ENCODE results near the gene CLIP3. TPM values are rescaled to one million over a fixed set of nuclear protein-coding genes. Genes with fewer than 3 reads are reported as not detected.

The CLIP3 gene
- polyA plus RNA-seq, 1 donor: 15.5 TPM

- DNase-seq (ENCODE audit: low read depth): no peak
These were observed 22.9 kb downstream of the CLIP3 start for GRCh38 chr19:36009633-36010379.

GRCh38 chr19:36009220-36009619 is 23.5 kb downstream of the CLIP3 start:
- no peak for DNase-seq (ENCODE audit: low read depth)

- no peak for DNase-seq (ENCODE audit: low read depth)
These were observed 24.2 kb downstream of the CLIP3 start, which contains the start of gene SYNE4 for GRCh38 chr19:36008336-36008978. Gene SYNE4 (minus strand): TSS chr19:36008813. CDS start chr19:36008681, 132 bp downstream.

GRCh38 chr19:36006955-36007354 is 25.7 kb downstream of the CLIP3 start:
- no peak for DNase-seq (ENCODE audit: low read depth)

GRCh38 chr19:36003284-36003683 is 29.4 kb downstream of the CLIP3 start:
- DNase-seq (ENCODE audit: low read depth): no peak

GRCh38 chr19:36001605-36002004 is 31.1 kb downstream of the CLIP3 start:
- DNase-seq (ENCODE audit: low read depth): no peak

- DNase-seq (ENCODE audit: low read depth): no peak
These were observed 35.9 kb downstream of the CLIP3 start for GRCh38 chr19:35996777-35997176.

- peak; percentile 87 for DNase-seq (ENCODE audit: low read depth)
These were observed 37.4 kb downstream of the CLIP3 start, which contains the start of gene SDHAF1 for GRCh38 chr19:35995048-35995993. Gene SDHAF1 (plus strand): TSS chr19:35995188. CDS start chr19:35995275, 87 bp downstream.

GRCh38 chr19:35993923-35994598 is 38.6 kb downstream of the CLIP3 start:
- DNase-seq (ENCODE audit: low read depth): no peak

GRCh38 chr19:35992907-35993765 is 39.5 kb downstream of the CLIP3 start:
- no peak for DNase-seq (ENCODE audit: low read depth)

- no peak for DNase-seq (ENCODE audit: low read depth)
These were observed 40.8 kb downstream of the CLIP3 start for GRCh38 chr19:35991731-35992450.

GRCh38 chr19:35990771-35991730 is 41.6 kb downstream of the CLIP3 start:
- no peak for DNase-seq (ENCODE audit: low read depth)

- DNase-seq (ENCODE audit: low read depth): no peak
These were observed 42.5 kb downstream of the CLIP3 start for GRCh38 chr19:35990156-35990555.

- no peak for DNase-seq (ENCODE audit: low read depth)
These were observed 43.8 kb downstream of the CLIP3 start for GRCh38 chr19:35988824-35989223.

- no peak for DNase-seq (ENCODE audit: low read depth)
These were observed 45.1 kb downstream of the CLIP3 start for GRCh38 chr19:35987571-35987896.

GRCh38 chr19:35986664-35987570 is 45.8 kb downstream of the CLIP3 start:
- DNase-seq (ENCODE audit: low read depth): no peak

GRCh38 chr19:35986111-35986510 is 46.6 kb downstream of the CLIP3 start:
- no peak for DNase-seq (ENCODE audit: low read depth)

- no peak for DNase-seq (ENCODE audit: low read depth)
These were observed 49.5 kb downstream of the CLIP3 start for GRCh38 chr19:35983177-35983576.

Measured in forelimb muscle (tissue), 1 donor.